Endothelial cell of umbilical vein (primary cell): ENCODE measurements around the gene FNBP1. TPM values are rescaled to one million over a fixed set of nuclear protein-coding genes. Genes with fewer than 3 reads are reported as not detected.
"Not testable (repeated sequence)": the region's sequence is repeated elsewhere in the genome, so short reads cannot be mapped to it uniquely, and the experiment has no call there.

Source experiments
- BruUV-seq: library from RNA; stranded (reverse); fragments of 400-500 nt; replicated peaks from 2 replicates; lab custom pipeline; 2021; lab: Mats Ljungman, UMichigan
- CTCF ChIA-PET: fragments of 300-600, 350-600 bp; sonication (Branson Sonifier 250); formaldehyde crosslinking; loops from one replicate; lab custom pipeline; 2021; ENCODE audit warnings: antibody characterized with exemption, inconsistent platforms; lab: Charles Lee
- POLR2A ChIA-PET: fragments of 300-600, 350-600 bp; sonication (Branson Sonifier 250); formaldehyde crosslinking; loops from one replicate; lab custom pipeline; 2021; ENCODE audit warnings: antibody characterized with exemption, inconsistent platforms; lab: Charles Lee
- DNase-seq: peaks from one replicate; pipeline ENCODE4 v3.0.0-alpha.2; 2011; ENCODE audit warnings: low read depth, low spot score
- FAIRE-seq: peaks from 2 replicates; lab custom pipeline; 2011; peaks lifted over from hg19 to GRCh38; lab: Jason Lieb, UNC
- H2AFZ ChIP-seq: 2 replicates; pipeline ENCODE4 v1.6.0; 2012; ENCODE audit warnings: low read depth, low read length, control low read depth, inconsistent platforms
- H3K27ac ChIP-seq: 2 replicates; pipeline ENCODE4 v1.5.1; 2011; ENCODE audit warnings: low read depth, mild to moderate bottlenecking, control low read depth, low read length, moderate library complexity; ENCODE audit not compliant: insufficient read depth
- H3K27me3 ChIP-seq, 2 experiments: 2 replicates each; pipeline versions ENCODE4 v1.6.0 to v1.6.1; 2011; ENCODE audit warnings: low read length in 2 of 2, mixed read lengths in 1 of 2; ENCODE audit not compliant: control insufficient read depth in 2 of 2, insufficient read depth in 2 of 2
- H3K36me3 ChIP-seq, 2 experiments: 2 replicates in 1 of 2; 3 replicates in 1 of 2; pipeline ENCODE4 v1.5.1; 2011; ENCODE audit warnings: low read length in 2 of 2, mild to moderate bottlenecking in 1 of 2, moderate library complexity in 1 of 2; ENCODE audit not compliant: control insufficient read depth in 2 of 2, insufficient read depth in 2 of 2; ENCODE audit errors: extremely low read depth in 1 of 2
- H3K4me1 ChIP-seq: 3 replicates; pipeline ENCODE4 v1.5.1; 2011; ENCODE audit warnings: mild to moderate bottlenecking, low read length; ENCODE audit not compliant: control insufficient read depth, insufficient read depth; ENCODE audit errors: extremely low read depth
- H3K4me2 ChIP-seq: 2 replicates; pipeline ENCODE4 v1.6.1; 2011; ENCODE audit warnings: low read length, control low read depth, mixed read lengths; ENCODE audit not compliant: insufficient read depth
- H3K4me3 ChIP-seq, 3 experiments: fragments of 200-600 bp in 1 of 3; sonication (generic), shearing (Covaris generic) in 1 of 3; replicated peaks in 1 of 3; 2 replicates each; pipeline ENCODE4 v1.5.1; 2011 to 2016; ENCODE audit warnings: control low read depth in 3 of 3, low read length in 3 of 3, mild to moderate bottlenecking in 2 of 3, inconsistent platforms in 1 of 3, low read depth in 1 of 3, moderate library complexity in 1 of 3; ENCODE audit not compliant: insufficient read depth in 1 of 3
- H3K79me2 ChIP-seq: 2 replicates; pipeline ENCODE4 v1.6.0; 2012; ENCODE audit warnings: low read length, inconsistent platforms; ENCODE audit not compliant: control insufficient read depth, insufficient read depth
- H3K9ac ChIP-seq: replicated peaks from 2 replicates; pipeline ENCODE3; 2011; ENCODE audit warnings: low read length, control low read depth; ENCODE audit not compliant: insufficient read depth; ENCODE audit errors: extremely low read depth
- H3K9me1 ChIP-seq: replicated peaks from 3 replicates; pipeline ENCODE4 v1.6.0; 2011; ENCODE audit warnings: mild to moderate bottlenecking, low read length; ENCODE audit not compliant: control insufficient read depth, insufficient read depth; ENCODE audit errors: extremely low read depth
- H3K9me3 ChIP-seq: replicated peaks from 2 replicates; pipeline ENCODE4 v1.5.1; 2012; ENCODE audit warnings: low read length, inconsistent platforms; ENCODE audit not compliant: control insufficient read depth, insufficient read depth
- H4K20me1 ChIP-seq: replicated peaks from 2 replicates; pipeline ENCODE3; 2011; ENCODE audit warnings: mild to moderate bottlenecking, low read length; ENCODE audit not compliant: control insufficient read depth, insufficient read depth; ENCODE audit errors: extremely low read depth
- EZH2 ChIP-seq: IDR thresholded peaks from 2 replicates; pipeline ENCODE4 v1.6.1; 2012; ENCODE audit warnings: borderline replicate concordance, low read depth, mild to moderate bottlenecking, moderate library complexity, low read length, inconsistent platforms; ENCODE audit not compliant: severe bottlenecking
- dilution Hi-C: fragments of 300-500 bp; cut with MboI; formaldehyde crosslinking; loops from one replicate; pipeline ENCODE4 v1.15.0; 2019; ENCODE audit warnings: low sequenced_read_pairs; ENCODE audit not compliant: extremely low pct_ligation_motif_present
- intact Hi-C: fragments of 100-400 bp; cut with micrococcal nuclease; formaldehyde crosslinking; loops from one replicate; pipeline ENCODE4 v1.10.0; 2022
- polyA plus RNA-seq, 4 experiments: library from polyadenylated mRNA; depleted of rRNA in 3 of 4; stranded (reverse) in 3 of 4; unstranded in 1 of 4; fragments of >200 nt; gene quantifications; 2 replicates each; pipeline versions ENCODE4 v1.2.1 to v1.2.3, GENCODE V29; 2011 to 2012; ENCODE audit warnings: missing spikeins in 1 of 4
- total RNA-seq: library from RNA; stranded (reverse); gene quantifications from 2 replicates; pipeline ENCODE4 v1.2.3, GENCODE V29; 2021

FNBP1 gene
- total and polyA plus RNA-seq, 2 donors (not counting 3 experiments of a cell fraction or from before 2014, with no cell fraction given) = 10.9 to 43.9 TPM

GRCh38 chr9:130022566-130023143 is 20.3 kb downstream of the FNBP1 start:
- dilution Hi-C loops = no loop called here
- Histone ChIP-seq H3K4me1 (peaks cover 3% of the 10 kb centered on the region), H4K20me1 (no peaks in the 10 kb centered on the region), H3K79me2 (no peaks in the 10 kb centered on the region), H3K4me3 (no peak overlapping the region), H3K4me2 (no peak overlapping the region), H3K27me3 (no peaks in the 10 kb centered on the region), H2AFZ (no peak overlapping the region), H3K36me3 (peaks cover 0 to 2% of the 10 kb centered on the region in 2 experiments), H3K9me1 (no peaks in the 10 kb centered on the region), H3K9me3 (no peaks in the 10 kb centered on the region), H3K27ac (no peak overlapping the region), H3K9ac (no peak overlapping the region)
- ChIA-PET CTCF (no interaction called here), POLR2A (no interaction called here)
- TF ChIP-seq EZH2 = no peak
- BruUV-seq = no TSS peak
- FAIRE-seq = no peak
- no peak for DNase-seq
- intact Hi-C loops = no loop called here

DNA sequence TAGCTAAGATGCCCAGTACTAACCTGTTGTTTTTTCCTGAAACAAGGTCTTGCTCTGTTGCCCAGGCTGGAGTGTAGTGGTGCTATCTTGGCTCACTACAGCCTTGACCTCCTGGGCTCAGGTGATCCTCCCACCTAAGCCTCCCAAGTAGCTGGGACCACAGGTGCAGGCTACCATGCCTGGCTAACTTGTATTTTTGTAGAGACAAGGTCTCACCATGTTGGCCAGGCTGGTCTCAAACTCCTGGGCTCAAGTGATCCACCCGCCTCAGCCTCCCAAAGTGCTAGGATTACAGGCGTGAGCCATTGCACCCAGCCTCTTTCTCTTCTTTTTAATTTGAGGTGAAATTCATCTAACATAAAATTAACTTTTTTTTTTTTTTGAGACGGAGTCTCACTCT is 21.1 kb downstream of the FNBP1 start:
- H3K9ac ChIP-seq, H3K36me3 ChIP-seq, POLR2A ChIA-PET, H3K9me3 ChIP-seq, H3K4me1 ChIP-seq, H3K27me3 ChIP-seq, dilution Hi-C loops, H3K9me1 ChIP-seq, CTCF ChIA-PET, H3K4me2 ChIP-seq, H3K4me3 ChIP-seq, H3K27ac ChIP-seq, intact Hi-C loops, H2AFZ ChIP-seq, FAIRE-seq, BruUV-seq, H3K79me2 ChIP-seq, DNase-seq, H4K20me1 ChIP-seq: not testable (repeated sequence)
